ENCODE data around the gene ANO1. TPM values are rescaled to one million over a fixed set of nuclear protein-coding genes. Genes with fewer than 3 reads are reported as not detected.

The ANO1 gene
- total RNA-seq, 4 donors from 2014 or later = 2.3 to 9.2 (median 4.2) TPM

- Histone ChIP-seq H3K27ac (no peak overlapping the region), H3K4me1 (no peaks in the 10 kb centered on the region), H3K27me3 (peaks cover 0 to 3% (median 0%) of the 10 kb centered on the region in 3 donors), H3K36me3 (no peaks in the 10 kb centered on the region), H3K4me3 (no peak overlapping the region), H3K9me3 (no peaks in the 10 kb centered on the region)
- no peak for DNase-seq
- TF ChIP-seq POLR2A (IDR thresholded peaks at IDR 0.05) = no peak
- TF ChIP-seq CTCF (IDR thresholded peaks at IDR 0.05 in 4 of 5, conservative IDR thresholded peaks at IDR 0.05 in 1 of 5) = no peak
- in situ Hi-C loops (cut with MboI; ENCODE audit: low sequenced_read_pairs in 4 of 4) = no loop called here
- ATAC-seq = no peak
- intact Hi-C loops (cut with DNase I; ENCODE audit: low total_unique reads) = no loop called here
Measured at GRCh38 chr11:70118642-70119041, 40.5 kb downstream of the ANO1 start.

- in situ Hi-C loops (cut with MboI; ENCODE audit: low sequenced_read_pairs in 4 of 4) = no loop called here
- intact Hi-C loops (cut with DNase I; ENCODE audit: low total_unique reads) = no loop called here
- H3K27me3 ChIP-seq = peaks cover 0 to 3% (median 0%) of the 10 kb centered on the region in 3 donors
- no peaks in the 10 kb centered on the region for H3K36me3 ChIP-seq
- ATAC-seq (no peak), DNase-seq (no peak)
- H3K9me3 ChIP-seq = no peaks in the 10 kb centered on the region
- no peak overlapping the region for H3K4me3 ChIP-seq
- TF ChIP-seq POLR2A (IDR thresholded peaks at IDR 0.05) (no peak), CTCF (IDR thresholded peaks at IDR 0.05 in 4 of 5, conservative IDR thresholded peaks at IDR 0.05 in 1 of 5) (no peak)
- H3K4me1 ChIP-seq = no peaks in the 10 kb centered on the region
- no peak overlapping the region for H3K27ac ChIP-seq
Measured at GRCh38 chr11:70119502-70119901, 41.4 kb downstream of the ANO1 start.

- no peaks in the 10 kb centered on the region for H3K4me1 ChIP-seq
- peaks cover 0 to 3% (median 0%) of the 10 kb centered on the region in 3 donors for H3K27me3 ChIP-seq
- no peak overlapping the region for H3K4me3 ChIP-seq
- ATAC-seq (no peak), DNase-seq (no peak)
- no peaks in the 10 kb centered on the region for H3K36me3 ChIP-seq
- no peaks in the 10 kb centered on the region for H3K9me3 ChIP-seq
- H3K27ac ChIP-seq = no peak overlapping the region
- no peak for TF ChIP-seq POLR2A (IDR thresholded peaks at IDR 0.05)
- in situ Hi-C loops (cut with MboI; ENCODE audit: low sequenced_read_pairs in 4 of 4) = no loop called here
- intact Hi-C loops (cut with DNase I; ENCODE audit: low total_unique reads) = no loop called here
Measured at GRCh38 chr11:70120674-70121073, 42.6 kb downstream of the ANO1 start.

- Histone ChIP-seq H3K9me3 (no peaks in the 10 kb centered on the region), H3K27ac (peak overlapping the region in 1 of 4 donors; percentile 45), H3K4me3 (no peak overlapping the region), H3K27me3 (peaks cover 0 to 3% (median 0%) of the 10 kb centered on the region in 3 donors), H3K4me1 (no peaks in the 10 kb centered on the region), H3K36me3 (no peaks in the 10 kb centered on the region)
- DNase-seq = no peak
- in situ Hi-C loops (cut with MboI; ENCODE audit: low sequenced_read_pairs in 4 of 4) (no loop called here), intact Hi-C loops (cut with DNase I; ENCODE audit: low total_unique reads) (no loop called here)
- TF ChIP-seq CTCF (IDR thresholded peaks at IDR 0.05 in 4 of 5, conservative IDR thresholded peaks at IDR 0.05 in 1 of 5) = no peak
- TF ChIP-seq POLR2A (IDR thresholded peaks at IDR 0.05) = no peak
- no peak for ATAC-seq
Measured at GRCh38 chr11:70122490-70123198, 44.5 kb downstream of the ANO1 start.

GRCh38 chr11:70123711-70124110 lies 45.6 kb downstream of the ANO1 start:
- Histone ChIP-seq H3K27me3 (peaks cover 0 to 3% (median 0%) of the 10 kb centered on the region in 3 donors), H3K4me1 (no peaks in the 10 kb centered on the region), H3K4me3 (no peak overlapping the region), H3K9me3 (no peaks in the 10 kb centered on the region), H3K36me3 (no peaks in the 10 kb centered on the region), H3K27ac (peak overlapping the region; percentile 15 to 54 (median 48))
- in situ Hi-C loops (cut with MboI; ENCODE audit: low sequenced_read_pairs in 4 of 4) (no loop called here), intact Hi-C loops (cut with DNase I; ENCODE audit: low total_unique reads) (no loop called here)
- DNase-seq (no peak), ATAC-seq (no peak)
- TF ChIP-seq POLR2A (IDR thresholded peaks at IDR 0.05) (no peak), CTCF (IDR thresholded peaks at IDR 0.05 in 4 of 5, conservative IDR thresholded peaks at IDR 0.05 in 1 of 5) (no peak)
